ENCODE data around the gene CD300LB. TPM values are rescaled to one million over a fixed set of nuclear protein-coding genes. Genes with fewer than 3 reads are reported as not detected.
A peak's percentile ranks its signal among the peaks of the same experiment; 100 is the strongest.

CD300LB gene
- total and polyA plus RNA-seq, 10 of the 15 experiments (the other 5 are each of a cell fraction or from before 2014, with no cell fraction given) = 0.08 to 0.57 (median 0.25) TPM; not detected in 4

DNA sequence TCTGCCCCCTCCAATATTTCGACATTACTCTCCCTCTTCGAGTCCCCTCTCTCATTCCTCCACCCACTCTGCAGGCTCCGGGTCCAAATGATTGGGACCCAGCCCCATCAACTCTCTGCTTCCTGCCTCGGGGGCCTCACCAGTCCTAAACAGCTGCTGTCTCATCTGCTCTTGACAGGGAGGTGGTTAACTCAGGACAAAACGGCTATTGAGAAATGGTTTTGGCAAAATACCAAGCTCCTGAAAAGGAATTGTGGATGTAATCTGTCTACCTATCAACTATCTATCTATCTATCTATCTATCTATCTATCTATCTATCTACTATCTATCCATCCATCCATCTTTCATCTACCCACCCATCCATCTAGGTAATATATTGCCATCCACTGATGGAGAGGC, 33.9 kb upstream of the CD300LB start (continued):
- no peak for TF ChIP-seq RELA (IDR thresholded peaks at IDR 0.05; ENCODE audit: borderline replicate concordance, partially characterized antibody)
- TF ChIP-seq RUNX3 (IDR thresholded peaks at IDR 0.05; ENCODE audit: low read length) = no peak
- TF ChIP-seq, protein P1, sequence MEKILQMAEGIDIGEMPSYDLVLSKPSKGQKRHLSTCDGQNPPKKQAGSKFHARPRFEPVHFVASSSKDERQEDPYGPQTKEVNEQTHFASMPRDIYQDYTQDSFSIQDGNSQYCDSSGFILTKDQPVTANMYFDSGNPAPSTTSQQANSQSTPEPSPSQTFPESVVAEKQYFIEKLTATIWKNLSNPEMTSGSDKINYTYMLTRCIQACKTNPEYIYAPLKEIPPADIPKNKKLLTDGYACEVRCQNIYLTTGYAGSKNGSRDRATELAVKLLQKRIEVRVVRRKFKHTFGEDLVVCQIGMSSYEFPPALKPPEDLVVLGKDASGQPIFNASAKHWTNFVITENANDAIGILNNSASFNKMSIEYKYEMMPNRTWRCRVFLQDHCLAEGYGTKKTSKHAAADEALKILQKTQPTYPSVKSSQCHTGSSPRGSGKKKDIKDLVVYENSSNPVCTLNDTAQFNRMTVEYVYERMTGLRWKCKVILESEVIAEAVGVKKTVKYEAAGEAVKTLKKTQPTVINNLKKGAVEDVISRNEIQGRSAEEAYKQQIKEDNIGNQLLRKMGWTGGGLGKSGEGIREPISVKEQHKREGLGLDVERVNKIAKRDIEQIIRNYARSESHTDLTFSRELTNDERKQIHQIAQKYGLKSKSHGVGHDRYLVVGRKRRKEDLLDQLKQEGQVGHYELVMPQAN (conservative IDR thresholded peaks at IDR 0.05) = no peak
- TF ChIP-seq PAX8 (IDR thresholded peaks at IDR 0.05) = no peak
- TF ChIP-seq NR2F1 (conservative IDR thresholded peaks at IDR 0.05) = no peak

DNA sequence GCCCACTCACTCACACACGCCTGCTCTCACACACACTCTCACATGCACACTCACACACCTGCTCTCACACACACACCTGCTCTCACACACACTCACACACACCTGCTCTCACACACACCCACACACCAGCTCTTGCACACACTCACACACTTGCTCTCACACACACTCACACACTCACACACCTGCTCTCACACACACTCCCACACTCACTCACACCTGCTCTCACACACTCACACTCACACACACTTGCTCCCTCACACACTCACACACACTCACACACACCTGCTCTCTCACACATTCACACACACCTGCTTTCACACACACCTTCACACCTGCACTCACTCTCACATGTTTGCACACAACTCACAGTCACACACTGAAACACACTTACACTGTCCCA, 32.1 kb upstream of the CD300LB start:
- Histone ChIP-seq H3K36me3 (ENCODE audit: control insufficient read depth in 2 of 2, insufficient read depth in 2 of 2, low read length in 1 of 2) (no peaks in the 10 kb centered on the region), H3K27me3 (replicated peaks in 1 of 2; ENCODE audit: control insufficient read depth in 2 of 2, insufficient read depth in 2 of 2, low read length in 1 of 2) (peaks cover 1 to 2% of the 10 kb centered on the region in 2 experiments; a peak in 3 of 4 replicates), H3K9ac (ENCODE audit: control insufficient read depth, insufficient read depth, low read length) (no peak overlapping the region), H3K4me2 (ENCODE audit: control insufficient read depth, insufficient read depth) (no peak overlapping the region), H2AFZ (ENCODE audit: control insufficient read depth, low read depth, low read length) (no peak overlapping the region), H3K79me2 (ENCODE audit: control insufficient read depth, insufficient read depth, low read length) (no peaks in the 10 kb centered on the region), H3K27ac (ENCODE audit: control insufficient read depth, insufficient read depth) (no peak overlapping the region), H4K20me1 (ENCODE audit: control insufficient read depth, insufficient read depth) (no peaks in the 10 kb centered on the region), H3K4me3 (no peak overlapping the region), H3K9me3 (replicated peaks; ENCODE audit: control insufficient read depth, insufficient read depth, low read length) (no peaks in the 10 kb centered on the region; the same call in 2 of the 3 replicates), H3K4me1 (ENCODE audit: control insufficient read depth, insufficient read depth, low read length) (no peaks in the 10 kb centered on the region)
- RAD21 ChIA-PET (ENCODE audit: unreplicated experiment) = no interaction called here
- POLR2A ChIA-PET = no interaction called here
- no peak for DNase-seq (ENCODE audit: low read depth, low spot score)
- intact Hi-C loops (cut with micrococcal nuclease; ENCODE audit: unreplicated experiment) (no loop called here), in situ Hi-C loops (cut with MboI) (no loop called here)
- CTCF ChIA-PET = no interaction called here
- 0% methylated on average over 1 of the region's 1 CpG for WGBS (ENCODE audit: insufficient coverage, insufficient replicate concordance, low lambda C conversion rate, missing lambda C conversion rate)
- BruUV-seq (replicated peaks) = no TSS peak
- SMC1A ChIA-PET (ENCODE audit: uncharacterized antibody, unreplicated experiment) = no interaction called here
- ATAC-seq = no peak
- TF ChIP-seq NFYA (IDR thresholded peaks at IDR 0.05; ENCODE audit: borderline replicate concordance, low read depth, low read length) = no peak
- TF ChIP-seq, protein P2, sequence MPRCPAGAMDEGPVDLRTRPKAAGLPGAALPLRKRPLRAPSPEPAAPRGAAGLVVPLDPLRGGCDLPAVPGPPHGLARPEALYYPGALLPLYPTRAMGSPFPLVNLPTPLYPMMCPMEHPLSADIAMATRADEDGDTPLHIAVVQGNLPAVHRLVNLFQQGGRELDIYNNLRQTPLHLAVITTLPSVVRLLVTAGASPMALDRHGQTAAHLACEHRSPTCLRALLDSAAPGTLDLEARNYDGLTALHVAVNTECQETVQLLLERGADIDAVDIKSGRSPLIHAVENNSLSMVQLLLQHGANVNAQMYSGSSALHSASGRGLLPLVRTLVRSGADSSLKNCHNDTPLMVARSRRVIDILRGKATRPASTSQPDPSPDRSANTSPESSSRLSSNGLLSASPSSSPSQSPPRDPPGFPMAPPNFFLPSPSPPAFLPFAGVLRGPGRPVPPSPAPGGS (IDR thresholded peaks at IDR 0.05; ENCODE audit: borderline replicate concordance, insufficient read depth, low read depth, low read length, poor library complexity, severe bottlenecking) = peak; percentile 86
- no peak for FAIRE-seq

All from GM12878 (cell line).